ENCODE data around the gene TASOR2.

Gene TASOR2

GRCh38 chr10:5645944-5646617, 38.6 kb upstream of the TASOR2 start:
- Histone ChIP-seq H3K36me3 (ENCODE audit: control insufficient read depth, insufficient read depth, low read length) (no peaks in the 10 kb centered on the region), H3K27me3 (replicated peaks; ENCODE audit: control insufficient read depth, insufficient read depth, low read length) (no peaks in the 10 kb centered on the region), H3K4me3 (replicated peaks; ENCODE audit: low read depth, low read length) (no peak overlapping the region)
- DNase-seq (ENCODE audit: extremely low read depth, insufficient read length): no peak
- no peak for TF ChIP-seq CTCF (IDR thresholded peaks at IDR 0.05; ENCODE audit: insufficient read depth, low read length, poor library complexity, severe bottlenecking)

GRCh38 chr10:5647507-5648240, 37.0 kb upstream of the TASOR2 start:
- no peak for TF ChIP-seq CTCF (IDR thresholded peaks at IDR 0.05; ENCODE audit: insufficient read depth, low read length, poor library complexity, severe bottlenecking)
- Histone ChIP-seq H3K36me3 (ENCODE audit: control insufficient read depth, insufficient read depth, low read length) (no peaks in the 10 kb centered on the region), H3K27me3 (replicated peaks; ENCODE audit: control insufficient read depth, insufficient read depth, low read length) (no peaks in the 10 kb centered on the region), H3K4me3 (replicated peaks; ENCODE audit: low read depth, low read length) (no peak overlapping the region)
- no peak for DNase-seq (ENCODE audit: extremely low read depth, insufficient read length)

- no peak for DNase-seq (ENCODE audit: extremely low read depth, insufficient read length)
- TF ChIP-seq CTCF (IDR thresholded peaks at IDR 0.05; ENCODE audit: insufficient read depth, low read length, poor library complexity, severe bottlenecking): no peak
- H3K4me3 ChIP-seq (replicated peaks; ENCODE audit: low read depth, low read length): no peak overlapping the region
- no peaks in the 10 kb centered on the region for H3K36me3 ChIP-seq (ENCODE audit: control insufficient read depth, insufficient read depth, low read length)
- no peaks in the 10 kb centered on the region for H3K27me3 ChIP-seq (replicated peaks; ENCODE audit: control insufficient read depth, insufficient read depth, low read length)
Measured at GRCh38 chr10:5648494-5649457, 35.9 kb upstream of the TASOR2 start.

- no peak overlapping the region for H3K4me3 ChIP-seq (replicated peaks; ENCODE audit: low read depth, low read length)
- DNase-seq (ENCODE audit: extremely low read depth, insufficient read length): no peak
- H3K36me3 ChIP-seq (ENCODE audit: control insufficient read depth, insufficient read depth, low read length): no peaks in the 10 kb centered on the region
- no peak for TF ChIP-seq CTCF (IDR thresholded peaks at IDR 0.05; ENCODE audit: insufficient read depth, low read length, poor library complexity, severe bottlenecking)
- no peaks in the 10 kb centered on the region for H3K27me3 ChIP-seq (replicated peaks; ENCODE audit: control insufficient read depth, insufficient read depth, low read length)
Measured at GRCh38 chr10:5649746-5650145, 34.9 kb upstream of the TASOR2 start.

GRCh38 chr10:5650664-5651387, 33.8 kb upstream of the TASOR2 start:
- Histone ChIP-seq H3K27me3 (replicated peaks; ENCODE audit: control insufficient read depth, insufficient read depth, low read length) (no peaks in the 10 kb centered on the region), H3K36me3 (ENCODE audit: control insufficient read depth, insufficient read depth, low read length) (no peaks in the 10 kb centered on the region), H3K4me3 (replicated peaks; ENCODE audit: low read depth, low read length) (no peak overlapping the region)
- DNase-seq (ENCODE audit: extremely low read depth, insufficient read length): no peak
- no peak for TF ChIP-seq CTCF (IDR thresholded peaks at IDR 0.05; ENCODE audit: insufficient read depth, low read length, poor library complexity, severe bottlenecking)
